Measurements from ENCODE around the gene TRAF7. TPM values are rescaled to one million over a fixed set of nuclear protein-coding genes. Genes with fewer than 3 reads are reported as not detected.
"Not testable (repeated sequence)": the region's sequence is repeated elsewhere in the genome, so short reads cannot be mapped to it uniquely, and the experiment has no call there.

The TRAF7 gene
- polyA plus RNA-seq, 1 donor = 63.3 TPM

DNA sequence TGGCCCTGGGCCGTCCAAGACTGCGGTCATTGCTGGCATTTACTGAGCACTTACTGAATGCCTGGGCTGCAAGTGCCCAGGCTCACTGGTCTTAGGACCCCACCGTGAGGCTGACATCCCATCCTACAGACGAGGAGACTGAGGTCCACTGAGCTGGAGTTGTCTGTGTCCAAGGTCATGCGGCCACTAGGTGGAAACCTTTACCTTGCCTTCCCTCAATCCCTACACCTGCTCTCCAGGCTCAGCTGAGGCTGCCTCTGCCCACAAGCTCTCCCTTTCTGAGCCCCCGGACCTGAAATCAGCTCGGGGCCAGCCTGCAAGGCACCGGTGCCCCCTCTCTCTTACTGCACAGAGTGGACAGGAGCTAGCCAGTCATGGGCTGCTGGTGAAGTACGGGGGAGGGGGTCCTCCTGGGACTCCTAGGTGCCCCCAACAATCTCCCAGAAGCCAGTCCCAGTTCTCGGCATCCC is 39.3 kb downstream of the TRAF7 start:
- Histone ChIP-seq H3K4me3 (ENCODE audit: low read length) (no peak overlapping the region), H3K36me3 (ENCODE audit: control insufficient read depth, insufficient read depth, low read length) (no peaks in the 10 kb centered on the region), H3K9me3 (ENCODE audit: control insufficient read depth, low read depth, low read length) (peaks cover 6% of the 10 kb centered on the region), H3K27ac (ENCODE audit: low read length) (no peak overlapping the region), H3K27me3 (ENCODE audit: control insufficient read depth, insufficient read depth, low read length) (peaks cover 55% of the 10 kb centered on the region), H3K4me1 (ENCODE audit: control insufficient read depth, insufficient read depth, low read length) (peaks cover 13% of the 10 kb centered on the region)
- DNase-seq = peak; percentile 48 to 53
- no CpG with 5 or more reads among the region's 10 CpGs for WGBS (ENCODE audit: insufficient coverage, low lambda C conversion rate)

DNA sequence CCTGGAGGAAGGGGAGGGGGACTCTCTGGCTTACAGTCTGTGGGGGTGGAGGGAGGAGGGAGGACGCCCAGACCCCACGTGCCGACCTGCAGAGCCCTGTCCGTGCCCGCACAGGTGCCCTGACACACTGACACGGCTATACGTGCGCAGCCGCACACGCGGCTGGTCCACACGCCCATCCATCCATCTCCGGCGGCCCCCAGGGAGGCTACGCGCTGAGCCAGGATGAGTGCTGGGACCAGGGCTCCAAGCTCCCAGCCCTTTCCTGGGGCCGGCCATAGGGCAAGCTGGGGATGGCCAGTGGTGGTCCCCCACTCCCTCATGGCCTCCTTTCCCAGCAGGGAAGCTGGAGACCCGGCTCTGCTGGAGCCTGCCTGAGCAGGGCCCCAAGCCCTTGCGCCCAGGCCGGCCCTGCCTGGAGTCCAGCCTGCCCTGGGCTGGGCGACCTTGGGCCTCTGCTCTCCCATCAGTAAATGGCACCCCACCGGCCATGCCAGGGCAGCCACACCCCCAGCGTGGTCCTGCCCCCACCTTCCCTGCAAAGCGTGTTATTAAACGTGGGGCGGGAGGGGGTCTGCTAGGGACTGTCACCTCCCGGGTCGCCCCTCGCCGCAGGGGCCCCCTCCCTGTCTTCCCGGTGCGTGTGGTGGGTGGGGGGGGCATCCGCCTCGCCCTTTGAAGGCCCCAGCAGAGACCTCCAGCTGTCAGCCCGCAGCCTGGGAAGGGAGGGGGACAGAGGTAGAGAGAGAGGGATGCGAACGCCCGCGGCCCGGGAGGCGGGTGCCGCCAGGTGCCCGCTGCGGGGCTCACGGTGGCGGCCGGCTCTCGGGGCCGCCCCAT is 40.0 kb downstream of the TRAF7 start:
- H3K36me3 ChIP-seq (ENCODE audit: control insufficient read depth, insufficient read depth, low read length) = no peaks in the 10 kb centered on the region
- H3K27me3 ChIP-seq (ENCODE audit: control insufficient read depth, insufficient read depth, low read length) = peaks cover 62% of the 10 kb centered on the region
- H3K4me3 ChIP-seq (ENCODE audit: low read length) = peak overlapping the region; percentile 3
- peaks cover 6% of the 10 kb centered on the region for H3K9me3 ChIP-seq (ENCODE audit: control insufficient read depth, low read depth, low read length)
- H3K27ac ChIP-seq (ENCODE audit: low read length) = no peak overlapping the region
- no peak for DNase-seq
- peaks cover 13% of the 10 kb centered on the region for H3K4me1 ChIP-seq (ENCODE audit: control insufficient read depth, insufficient read depth, low read length)
- no CpG with 5 or more reads among the region's 49 CpGs for WGBS (ENCODE audit: insufficient coverage, low lambda C conversion rate)

DNA sequence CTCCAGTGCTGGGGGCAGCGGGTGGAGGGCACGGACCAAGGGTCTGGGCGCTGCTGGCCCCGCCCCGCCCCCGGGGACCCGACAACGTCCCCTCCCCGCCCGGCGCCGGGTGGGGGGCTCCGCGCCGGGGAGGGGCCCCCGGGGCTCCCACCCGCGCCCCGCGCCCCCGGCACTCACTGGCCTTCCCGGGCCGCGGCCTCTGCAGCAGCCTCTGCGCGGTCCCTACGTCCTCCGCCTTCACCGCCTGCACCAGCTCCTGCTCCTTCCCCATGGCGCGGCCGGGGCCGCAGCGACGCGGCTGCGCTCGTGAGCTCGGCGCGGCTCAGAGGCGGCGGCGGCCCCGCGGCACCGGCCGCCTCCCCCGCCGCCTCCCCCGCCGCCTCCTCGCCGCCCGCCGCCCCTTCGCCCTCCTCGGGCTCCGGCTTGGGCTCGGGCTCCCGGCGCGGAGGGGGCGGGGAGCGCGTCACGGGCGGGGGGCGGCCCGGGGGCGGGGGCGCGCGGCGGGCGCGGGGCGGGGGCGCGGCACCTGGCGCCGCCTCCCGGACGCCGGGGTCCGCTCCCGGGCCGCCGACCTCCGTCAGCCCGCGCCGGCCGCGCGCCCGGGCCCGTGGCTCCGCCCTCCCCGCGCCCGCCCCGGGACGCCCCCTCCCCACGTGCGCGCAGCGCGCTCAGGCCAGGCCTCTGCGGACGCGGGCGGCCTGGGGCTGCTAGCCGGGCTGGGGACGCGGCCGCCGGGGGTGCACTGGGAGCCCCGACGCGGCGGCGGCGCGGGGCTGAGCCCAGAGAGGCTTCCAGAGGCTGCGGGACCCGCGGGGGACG is 40.8 kb downstream of the TRAF7 start, which contains the start of gene CASKIN1:
CASKIN1 (minus strand) TSS at position 444 of the 819 bp plus-strand sequence; CDS start at position 271, 173 bp downstream.
- Histone ChIP-seq H3K36me3 (ENCODE audit: control insufficient read depth, insufficient read depth, low read length) (no peaks in the 10 kb centered on the region), H3K27me3 (ENCODE audit: control insufficient read depth, insufficient read depth, low read length) (peaks cover 64% of the 10 kb centered on the region), H3K9me3 (ENCODE audit: control insufficient read depth, low read depth, low read length) (peaks cover 6% of the 10 kb centered on the region), H3K4me1 (ENCODE audit: control insufficient read depth, insufficient read depth, low read length) (peaks cover 13% of the 10 kb centered on the region), H3K27ac (ENCODE audit: low read length) (no peak within 1 kb of the TSS), H3K4me3 (ENCODE audit: low read length) (peak within 1 kb of the TSS; percentile 3)
- WGBS (ENCODE audit: insufficient coverage, low lambda C conversion rate) = no CpG with 5 or more reads among the region's 129 CpGs
- DNase-seq = no peak

DNA sequence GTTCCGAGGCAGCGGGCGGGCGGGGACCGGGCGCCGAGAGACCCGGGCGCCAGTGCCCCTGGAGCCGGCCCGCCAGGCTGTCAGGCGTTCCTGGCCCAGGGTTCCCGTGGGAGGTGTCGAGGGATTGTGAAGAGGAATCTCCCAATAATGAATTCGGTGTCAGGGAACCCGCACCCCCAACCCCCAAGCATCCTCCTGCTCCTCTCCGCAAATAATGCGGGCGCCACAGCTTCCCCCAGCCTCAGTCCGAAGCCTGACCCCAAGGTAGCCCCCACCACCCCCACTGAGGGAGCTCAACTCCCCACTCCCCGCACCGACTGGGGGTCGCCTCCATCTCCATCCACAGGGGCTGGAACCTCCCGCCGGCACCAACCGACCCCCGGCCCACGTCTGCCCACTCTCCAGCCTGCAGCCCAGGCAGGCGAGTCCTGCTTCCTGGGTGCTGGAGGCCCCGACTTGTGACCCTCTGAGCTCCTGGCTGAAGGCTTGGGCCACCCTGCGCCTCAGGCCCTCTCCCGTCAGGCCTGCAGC is 41.5 kb downstream of the TRAF7 start:
- H3K36me3 ChIP-seq (ENCODE audit: control insufficient read depth, insufficient read depth, low read length) = no peaks in the 10 kb centered on the region
- peaks cover 13% of the 10 kb centered on the region for H3K4me1 ChIP-seq (ENCODE audit: control insufficient read depth, insufficient read depth, low read length)
- H3K9me3 ChIP-seq (ENCODE audit: control insufficient read depth, low read depth, low read length) = peaks cover 6% of the 10 kb centered on the region
- H3K4me3 ChIP-seq (ENCODE audit: low read length) = no peak overlapping the region
- H3K27me3 ChIP-seq (ENCODE audit: control insufficient read depth, insufficient read depth, low read length) = peaks cover 64% of the 10 kb centered on the region
- no peak for DNase-seq
- no peak overlapping the region for H3K27ac ChIP-seq (ENCODE audit: low read length)
- no CpG with 5 or more reads among the region's 32 CpGs for WGBS (ENCODE audit: insufficient coverage, low lambda C conversion rate)

DNA sequence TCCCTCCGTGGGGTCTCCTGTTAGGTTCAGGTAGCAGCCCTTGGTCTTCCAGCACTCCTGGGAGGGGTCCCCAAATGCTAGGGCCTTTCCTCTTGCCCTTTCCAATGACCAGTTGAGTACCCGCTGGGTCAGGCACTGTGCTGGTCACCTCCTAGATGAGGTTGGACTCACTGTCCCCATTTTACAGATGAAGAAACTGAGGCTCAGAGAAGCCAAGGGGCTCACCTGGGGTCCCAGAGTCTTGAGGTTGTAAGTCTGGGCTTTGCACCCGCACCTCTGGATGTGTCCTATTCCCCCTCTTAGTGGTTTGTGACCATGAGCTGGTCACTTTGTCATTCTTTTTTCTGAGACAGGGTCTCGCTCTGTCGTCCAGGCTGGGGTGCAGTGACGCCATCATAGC is 42.2 kb downstream of the TRAF7 start:
- WGBS (ENCODE audit: insufficient coverage, low lambda C conversion rate) = no CpG with 5 or more reads among the region's 6 CpGs
- H3K4me1 ChIP-seq (ENCODE audit: control insufficient read depth, insufficient read depth, low read length) = peaks cover 13% of the 10 kb centered on the region
- H3K4me3 ChIP-seq (ENCODE audit: low read length) = no peak overlapping the region
- peaks cover 64% of the 10 kb centered on the region for H3K27me3 ChIP-seq (ENCODE audit: control insufficient read depth, insufficient read depth, low read length)
- no peaks in the 10 kb centered on the region for H3K36me3 ChIP-seq (ENCODE audit: control insufficient read depth, insufficient read depth, low read length)
- no peak for DNase-seq
- no peak overlapping the region for H3K27ac ChIP-seq (ENCODE audit: low read length)
- peaks cover 6% of the 10 kb centered on the region for H3K9me3 ChIP-seq (ENCODE audit: control insufficient read depth, low read depth, low read length)

DNA sequence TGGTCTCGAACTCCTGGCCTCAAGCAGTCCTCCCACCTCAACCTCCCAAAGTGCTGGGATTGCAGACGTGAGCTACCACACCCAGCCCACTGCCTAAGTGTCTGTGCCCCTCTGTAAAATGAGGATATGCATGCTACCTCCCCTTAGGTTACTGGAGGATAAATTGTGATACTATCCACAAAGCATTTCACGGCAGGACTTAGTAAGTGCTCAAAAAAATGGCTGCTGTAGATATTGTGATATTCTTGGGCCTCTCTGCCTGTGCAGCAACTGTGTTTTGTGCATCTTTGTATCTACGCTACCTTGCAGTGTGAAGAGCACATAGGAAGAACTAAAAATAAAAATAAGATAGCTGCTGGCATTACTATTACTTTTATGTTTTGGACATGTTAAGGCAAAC is 42.7 kb downstream of the TRAF7 start:
- no peak overlapping the region for H3K27ac ChIP-seq (ENCODE audit: low read length)
- H3K36me3 ChIP-seq (ENCODE audit: control insufficient read depth, insufficient read depth, low read length) = no peaks in the 10 kb centered on the region
- H3K4me3 ChIP-seq (ENCODE audit: low read length) = no peak overlapping the region
- DNase-seq = no peak
- H3K4me1 ChIP-seq (ENCODE audit: control insufficient read depth, insufficient read depth, low read length) = peaks cover 13% of the 10 kb centered on the region
- WGBS (ENCODE audit: insufficient coverage, low lambda C conversion rate) = 100% methylated on average over 1 of the region's 4 CpGs
- peaks cover 64% of the 10 kb centered on the region for H3K27me3 ChIP-seq (ENCODE audit: control insufficient read depth, insufficient read depth, low read length)
- peaks cover 7% of the 10 kb centered on the region for H3K9me3 ChIP-seq (ENCODE audit: control insufficient read depth, low read depth, low read length)

DNA sequence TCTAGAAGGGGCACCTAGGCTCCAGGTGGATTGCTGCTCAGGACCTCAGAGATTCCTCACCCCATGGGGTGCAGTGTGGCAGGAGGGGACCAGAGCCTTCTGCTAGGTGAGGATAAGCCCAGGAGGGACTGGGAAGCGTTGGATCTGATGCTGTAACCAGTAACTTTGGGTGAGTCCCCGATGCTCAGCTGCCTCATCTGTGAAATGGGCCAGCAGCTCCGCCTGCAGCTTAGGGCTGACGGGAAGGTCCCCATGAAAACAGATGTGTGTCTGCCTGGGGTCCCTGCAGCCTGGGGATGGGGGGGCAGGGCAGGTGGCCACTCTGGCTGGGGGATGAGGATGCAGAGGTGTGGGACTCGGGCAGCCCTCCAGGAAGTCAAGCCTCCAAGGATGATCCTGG is 43.5 kb downstream of the TRAF7 start:
- Histone ChIP-seq H3K9me3 (ENCODE audit: control insufficient read depth, low read depth, low read length) (peaks cover 9% of the 10 kb centered on the region), H3K36me3 (ENCODE audit: control insufficient read depth, insufficient read depth, low read length) (no peaks in the 10 kb centered on the region), H3K27me3 (ENCODE audit: control insufficient read depth, insufficient read depth, low read length) (peaks cover 57% of the 10 kb centered on the region), H3K4me1 (ENCODE audit: control insufficient read depth, insufficient read depth, low read length) (peaks cover 13% of the 10 kb centered on the region), H3K4me3 (ENCODE audit: low read length) (no peak overlapping the region), H3K27ac (ENCODE audit: low read length) (no peak overlapping the region)
- no peak for DNase-seq
- no CpG with 5 or more reads among the region's 5 CpGs for WGBS (ENCODE audit: insufficient coverage, low lambda C conversion rate)

DNA sequence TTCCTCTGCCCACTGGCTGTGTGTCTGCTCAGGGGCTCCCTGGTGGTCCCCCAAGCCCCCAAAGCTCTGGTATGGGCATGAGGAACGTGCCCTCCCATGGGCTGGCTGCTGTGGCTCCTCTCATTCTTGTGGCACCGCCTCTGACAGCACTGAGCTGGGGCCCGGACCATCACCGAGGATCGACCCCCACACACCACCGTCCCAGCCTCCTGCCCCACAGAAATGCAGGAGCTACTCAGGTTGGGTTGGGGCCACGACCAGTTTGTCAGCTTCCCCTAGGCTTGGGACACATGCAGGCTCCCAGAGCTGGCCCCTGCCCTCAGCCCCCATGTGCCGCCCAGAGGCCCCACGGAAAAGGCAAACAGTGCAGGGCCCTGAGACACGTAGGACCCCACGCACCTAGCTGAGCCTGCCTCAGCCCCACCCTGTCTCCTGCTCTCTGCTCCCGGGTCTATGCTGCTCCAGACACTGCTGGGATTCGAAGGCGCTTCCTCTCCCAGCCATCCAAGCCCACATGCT is 44.1 kb downstream of the TRAF7 start:
- no peak for DNase-seq
- peaks cover 9% of the 10 kb centered on the region for H3K9me3 ChIP-seq (ENCODE audit: control insufficient read depth, low read depth, low read length)
- no peak overlapping the region for H3K27ac ChIP-seq (ENCODE audit: low read length)
- H3K36me3 ChIP-seq (ENCODE audit: control insufficient read depth, insufficient read depth, low read length) = no peaks in the 10 kb centered on the region
- WGBS (ENCODE audit: insufficient coverage, low lambda C conversion rate) = no CpG with 5 or more reads among the region's 14 CpGs
- H3K4me3 ChIP-seq (ENCODE audit: low read length) = no peak overlapping the region
- H3K27me3 ChIP-seq (ENCODE audit: control insufficient read depth, insufficient read depth, low read length) = peaks cover 52% of the 10 kb centered on the region
- H3K4me1 ChIP-seq (ENCODE audit: control insufficient read depth, insufficient read depth, low read length) = peaks cover 13% of the 10 kb centered on the region

DNA sequence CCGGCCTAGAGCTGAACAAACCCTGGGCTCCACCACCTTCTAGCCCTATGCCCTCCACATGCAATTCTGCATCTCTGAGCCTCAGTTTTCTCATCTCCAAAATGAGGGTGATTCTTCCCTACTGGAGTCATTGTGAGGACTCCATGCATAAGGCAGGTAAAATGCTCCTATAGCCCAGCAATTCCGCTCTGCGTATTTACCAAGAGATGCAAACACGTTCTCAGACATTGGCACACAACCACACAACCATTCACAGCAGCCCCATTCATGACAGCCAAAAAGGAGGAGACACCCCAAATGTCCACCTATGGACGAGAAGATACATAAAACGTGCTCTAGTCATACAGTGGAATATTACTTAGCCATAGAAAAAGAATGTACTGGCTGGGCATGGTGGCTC is 44.7 kb downstream of the TRAF7 start:
- Histone ChIP-seq H3K9me3 (ENCODE audit: control insufficient read depth, low read depth, low read length) (peaks cover 9% of the 10 kb centered on the region), H3K4me1 (ENCODE audit: control insufficient read depth, insufficient read depth, low read length) (peaks cover 9% of the 10 kb centered on the region)

DNA sequence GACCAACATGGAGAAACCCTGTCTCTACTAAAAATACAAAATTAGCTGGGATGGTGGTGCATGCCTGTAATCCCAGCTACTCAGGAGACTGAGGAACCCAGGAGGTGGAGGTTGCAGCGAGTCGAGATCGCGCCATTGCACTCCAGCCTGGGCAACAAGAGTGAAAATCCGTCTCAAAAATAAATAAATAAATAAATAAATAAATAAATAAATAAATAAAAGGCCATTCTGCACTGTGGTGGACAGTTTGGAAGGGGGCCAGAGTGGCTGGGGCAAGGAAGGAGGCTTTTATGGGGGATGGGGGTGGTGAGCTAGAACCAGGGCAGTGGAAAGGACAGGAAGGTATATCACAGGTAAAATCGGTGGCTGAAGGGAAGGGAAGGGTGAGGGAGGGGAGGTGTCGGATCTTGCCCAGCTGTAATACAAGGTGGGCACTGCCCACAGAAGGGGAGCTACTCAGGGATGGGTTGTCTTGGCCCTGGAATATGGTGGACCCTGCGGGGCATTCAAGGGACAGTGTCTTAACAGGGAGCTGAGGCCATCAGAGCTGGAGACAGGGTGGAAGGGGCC is 47.6 kb downstream of the TRAF7 start:
- Histone ChIP-seq H3K36me3 (ENCODE audit: control insufficient read depth, insufficient read depth, low read length) (peaks cover 16% of the 10 kb centered on the region), H3K4me1 (ENCODE audit: control insufficient read depth, insufficient read depth, low read length) (peaks cover 11% of the 10 kb centered on the region), H3K27me3 (ENCODE audit: control insufficient read depth, insufficient read depth, low read length) (peaks cover 25% of the 10 kb centered on the region)
- not testable (repeated sequence) for H3K27ac ChIP-seq (ENCODE audit: low read length); H3K9me3 ChIP-seq (ENCODE audit: control insufficient read depth, low read depth, low read length); DNase-seq; H3K4me3 ChIP-seq (ENCODE audit: low read length)
- WGBS (ENCODE audit: insufficient coverage, low lambda C conversion rate) = 93% methylated on average over 2 of the region's 8 CpGs

More for the DNA sequence above, 44.7 kb downstream of the TRAF7 start:
- DNase-seq = no peak
- H3K27ac ChIP-seq (ENCODE audit: low read length) = no peak overlapping the region
- no peaks in the 10 kb centered on the region for H3K36me3 ChIP-seq (ENCODE audit: control insufficient read depth, insufficient read depth, low read length)
- no peak overlapping the region for H3K4me3 ChIP-seq (ENCODE audit: low read length)
- no CpG with 5 or more reads among the region's 6 CpGs for WGBS (ENCODE audit: insufficient coverage, low lambda C conversion rate)
- H3K27me3 ChIP-seq (ENCODE audit: control insufficient read depth, insufficient read depth, low read length) = peaks cover 45% of the 10 kb centered on the region

All from large intestine (tissue), 3 donors.